HG02973 (cell line): ENCODE measurements around the gene CLEC16A.
"Not testable (repeated sequence)": the region's sequence is repeated elsewhere in the genome, so short reads cannot be mapped to it uniquely, and the experiment has no call there.

ENCODE experiments used
- ATAC-seq: cut with Tn5 transposase; IDR thresholded peaks from one replicate; pipeline ENCODE4 v1.9.1; 2021; ENCODE audit warnings: moderate library complexity; ENCODE audit not compliant: unreplicated experiment

CLEC16A gene

GRCh38 chr16:10939649-10940234 lies 4.6 kb upstream of the CLEC16A start:
- ATAC-seq: no peak

DNA sequence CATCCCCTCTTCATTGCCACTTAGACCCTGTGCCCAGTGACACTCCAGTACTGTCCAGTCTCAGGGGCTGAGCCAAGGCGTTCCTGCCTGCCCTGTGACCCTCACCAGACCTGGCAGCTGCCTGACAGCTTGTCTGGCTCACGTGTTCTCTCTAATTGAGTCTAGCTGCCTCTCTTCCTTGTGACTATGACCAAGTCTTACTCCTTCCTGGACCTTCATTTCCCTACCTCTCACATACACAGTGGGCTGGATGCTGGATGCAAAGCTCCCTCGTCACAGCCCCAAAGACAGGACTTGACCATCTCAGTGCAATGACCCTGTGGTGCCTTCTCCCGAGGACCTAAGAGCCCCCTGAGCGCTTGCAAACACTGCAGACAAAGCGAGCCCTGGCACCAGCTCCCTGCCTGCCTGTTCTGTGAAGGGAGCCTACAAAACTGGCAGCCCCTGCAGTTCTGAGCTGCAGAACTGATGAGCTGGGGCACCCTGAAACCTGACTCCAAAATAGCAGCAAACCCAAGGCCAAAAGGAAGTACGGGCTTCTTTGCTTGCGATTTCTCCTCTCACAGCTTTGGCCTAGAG lies 3.8 kb upstream of the CLEC16A start:
- ATAC-seq: no peak

- no peak for ATAC-seq
Measured at GRCh38 chr16:10941127-10941933, 3.0 kb upstream of the CLEC16A start.

- ATAC-seq: not testable (repeated sequence)
Measured at GRCh38 chr16:10941935-10942351, 2.4 kb upstream of the CLEC16A start.

- peak; percentile 61 for ATAC-seq
Measured at GRCh38 chr16:10942352-10943063, 1.9 kb upstream of the CLEC16A start, which contains the start of gene DEXI. Gene DEXI, minus strand, starts transcription at chr16:10942468. Its CDS starts 463 bp downstream, at chr16:10942005.

DNA sequence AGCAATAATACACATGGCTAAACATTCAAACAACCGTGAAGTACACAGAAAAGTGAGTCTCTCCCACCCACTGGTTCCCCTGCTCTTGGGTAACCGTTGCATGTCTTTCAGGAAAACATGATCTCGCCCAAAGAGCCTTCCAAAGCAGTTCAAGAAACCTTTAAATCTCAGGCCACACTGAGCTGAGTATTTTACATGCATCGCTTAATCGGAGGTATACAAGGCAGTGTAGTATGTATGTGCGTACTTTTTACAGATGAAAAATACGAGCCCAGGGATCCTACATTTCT lies 1.4 kb upstream of the CLEC16A start:
- no peak for ATAC-seq

GRCh38 chr16:10945065-10945787 lies 862 bp downstream of the CLEC16A start:
- no peak for ATAC-seq

GRCh38 chr16:10946308-10946707 lies 1.9 kb downstream of the CLEC16A start:
- no peak for ATAC-seq

GRCh38 chr16:10947211-10947787 lies 2.9 kb downstream of the CLEC16A start:
- no peak for ATAC-seq

DNA sequence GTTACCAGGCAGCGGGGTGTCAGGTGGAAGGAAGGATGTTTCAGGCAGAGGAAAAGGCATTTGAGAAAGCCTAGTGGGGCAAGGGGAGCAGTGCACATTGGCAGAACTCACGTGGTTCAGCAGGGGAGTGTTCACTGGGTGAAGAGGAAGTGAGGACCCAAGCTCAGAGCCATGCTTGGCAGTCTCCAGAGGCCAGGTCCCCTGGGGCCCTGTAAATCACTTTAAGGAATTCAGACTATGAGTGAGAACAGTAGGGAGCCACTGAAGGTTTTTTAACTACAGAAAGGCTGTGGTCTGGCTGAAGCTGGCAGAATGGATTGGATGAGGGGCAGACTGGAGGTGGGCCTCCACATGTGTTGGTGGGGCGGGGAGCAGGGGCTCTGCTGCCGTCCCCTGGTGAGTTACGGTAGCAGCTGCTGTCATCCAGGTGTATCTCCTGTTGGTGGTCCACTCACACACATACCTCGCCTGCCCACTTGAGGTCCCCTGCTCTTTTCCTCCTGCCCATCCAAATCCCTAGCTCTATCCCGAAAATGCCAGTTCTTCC lies 5.1 kb downstream of the CLEC16A start:
- ATAC-seq: peak; percentile 58

- no peak for ATAC-seq
Measured at GRCh38 chr16:10950393-10950792, 6.0 kb downstream of the CLEC16A start.

DNA sequence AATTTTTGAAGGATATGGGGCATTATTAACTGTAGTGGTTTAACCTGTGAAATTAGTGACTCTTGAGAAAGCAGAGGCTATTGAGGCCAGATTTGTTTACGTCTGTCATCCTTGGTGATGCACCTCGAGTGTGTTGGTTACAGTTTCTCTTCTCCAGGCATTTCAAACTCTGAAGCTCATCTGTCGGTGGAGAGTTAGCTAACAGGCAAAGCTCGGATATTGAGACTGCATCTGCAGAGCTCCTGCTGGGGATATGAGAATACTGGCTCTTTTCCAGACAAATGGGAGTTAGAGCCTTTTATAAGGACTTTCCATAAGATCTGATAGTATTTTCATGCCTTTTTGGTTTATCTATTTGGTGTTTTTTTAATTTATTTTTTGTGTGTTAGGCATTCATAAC lies 6.7 kb downstream of the CLEC16A start:
- no peak for ATAC-seq

GRCh38 chr16:10954903-10955302 lies 10.5 kb downstream of the CLEC16A start:
- ATAC-seq: no peak

GRCh38 chr16:10957771-10958482 lies 13.6 kb downstream of the CLEC16A start:
- no peak for ATAC-seq

- ATAC-seq: no peak
Measured at GRCh38 chr16:10959161-10959560, 14.8 kb downstream of the CLEC16A start.

DNA sequence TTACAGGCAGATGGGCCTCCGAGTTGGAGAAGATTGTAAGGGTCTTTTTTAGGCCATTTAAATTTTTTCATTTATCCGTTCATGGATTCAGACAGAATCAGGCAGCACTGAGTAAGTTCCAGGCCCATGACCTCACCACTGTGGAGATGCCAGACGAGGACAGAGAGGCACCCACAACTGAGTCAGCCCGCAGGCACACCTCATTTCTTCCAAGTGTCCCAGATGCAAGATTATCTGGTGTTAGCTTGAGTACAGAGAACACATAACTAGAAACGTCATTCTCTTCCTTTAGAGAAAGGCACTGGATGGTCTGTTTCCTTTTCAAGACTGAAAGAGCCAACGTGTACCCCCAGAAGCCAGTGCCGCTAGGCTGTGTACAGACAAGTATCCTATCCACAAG lies 16.9 kb downstream of the CLEC16A start:
- ATAC-seq: no peak

GRCh38 chr16:10964039-10964890 lies 19.9 kb downstream of the CLEC16A start:
- no peak for ATAC-seq

DNA sequence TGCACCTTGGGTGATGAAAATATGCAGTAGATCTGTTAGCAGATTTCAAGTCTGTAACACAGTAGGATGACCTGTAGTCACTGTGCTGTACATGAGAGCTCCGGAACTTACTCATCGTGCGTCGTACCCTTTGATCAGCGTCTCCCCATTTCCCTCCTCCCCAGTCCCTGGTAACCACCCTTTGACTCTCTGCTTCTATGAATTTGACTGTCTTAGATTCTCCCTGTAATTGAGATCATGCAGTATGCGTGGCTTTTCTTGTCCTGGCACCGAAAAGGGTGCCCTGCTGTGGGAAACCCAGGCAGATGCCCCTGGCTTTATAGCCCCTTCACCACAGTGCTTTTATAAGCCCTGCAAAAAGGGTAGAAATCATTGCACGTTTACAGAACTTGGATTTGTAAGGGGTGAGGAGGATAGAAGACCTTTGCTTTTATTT lies 20.5 kb downstream of the CLEC16A start:
- ATAC-seq: peak; percentile 42
